MM.1S (cell line): ENCODE measurements around the gene HNRNPC.

ENCODE experiments used
- EZH2 ChIP-seq: fragments of 300-600 bp; sonication (generic); optimal IDR thresholded peaks from 2 replicates; pipeline ENCODE3; 2017; ENCODE audit warnings: low read depth, mild to moderate bottlenecking, antibody characterized with exemption, low read length, mixed read lengths
- EZH2phosphoT487 ChIP-seq: fragments of 300-600 bp; sonication (generic); IDR thresholded peaks from 2 replicates; pipeline ENCODE4 v1.6.1; 2018; ENCODE audit warnings: antibody characterized with exemption, low read length
- TF ChIP-seq, protein P1 (sequence below): fragments of 300-600 bp; sonication (generic); IDR thresholded peaks from 2 replicates; pipeline ENCODE4 v1.5.1; 2016; ENCODE audit warnings: antibody characterized with exemption, low read length, mixed read lengths

GRCh38 chr14:21162081-21162480, 107.2 kb downstream of the HNRNPC start:
- TF ChIP-seq, protein P1, sequence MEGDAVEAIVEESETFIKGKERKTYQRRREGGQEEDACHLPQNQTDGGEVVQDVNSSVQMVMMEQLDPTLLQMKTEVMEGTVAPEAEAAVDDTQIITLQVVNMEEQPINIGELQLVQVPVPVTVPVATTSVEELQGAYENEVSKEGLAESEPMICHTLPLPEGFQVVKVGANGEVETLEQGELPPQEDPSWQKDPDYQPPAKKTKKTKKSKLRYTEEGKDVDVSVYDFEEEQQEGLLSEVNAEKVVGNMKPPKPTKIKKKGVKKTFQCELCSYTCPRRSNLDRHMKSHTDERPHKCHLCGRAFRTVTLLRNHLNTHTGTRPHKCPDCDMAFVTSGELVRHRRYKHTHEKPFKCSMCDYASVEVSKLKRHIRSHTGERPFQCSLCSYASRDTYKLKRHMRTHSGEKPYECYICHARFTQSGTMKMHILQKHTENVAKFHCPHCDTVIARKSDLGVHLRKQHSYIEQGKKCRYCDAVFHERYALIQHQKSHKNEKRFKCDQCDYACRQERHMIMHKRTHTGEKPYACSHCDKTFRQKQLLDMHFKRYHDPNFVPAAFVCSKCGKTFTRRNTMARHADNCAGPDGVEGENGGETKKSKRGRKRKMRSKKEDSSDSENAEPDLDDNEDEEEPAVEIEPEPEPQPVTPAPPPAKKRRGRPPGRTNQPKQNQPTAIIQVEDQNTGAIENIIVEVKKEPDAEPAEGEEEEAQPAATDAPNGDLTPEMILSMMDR, result no peak
- TF ChIP-seq EZH2 (no peak), EZH2phosphoT487 (no peak)
